Measurements from ENCODE around the gene GCNA.
"Not testable (repeated sequence)": the region's sequence is repeated elsewhere in the genome, so short reads cannot be mapped to it uniquely, and the experiment has no call there.

Gene GCNA

DNA sequence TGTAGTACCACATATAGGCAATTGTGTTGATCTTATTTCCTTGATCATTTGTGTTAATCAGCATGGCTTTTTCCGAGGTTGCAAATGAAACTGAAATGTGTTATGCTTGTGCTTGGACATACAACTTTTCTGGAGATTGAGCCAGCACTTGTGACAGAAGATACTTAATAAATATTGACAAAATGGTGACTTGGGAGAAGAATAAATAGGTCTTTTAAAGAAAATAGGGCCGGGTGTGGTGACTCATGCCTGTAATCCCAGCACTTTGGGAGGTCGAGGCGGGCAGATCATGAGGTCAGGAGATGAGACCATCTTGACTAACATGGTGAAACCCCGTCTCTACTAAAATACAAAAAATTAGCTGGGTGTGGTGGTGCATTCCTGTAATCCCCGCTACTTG lies 18.5 kb upstream of the GCNA start:
- not testable (repeated sequence) for DNase-seq (ENCODE audit: low read depth)

DNA sequence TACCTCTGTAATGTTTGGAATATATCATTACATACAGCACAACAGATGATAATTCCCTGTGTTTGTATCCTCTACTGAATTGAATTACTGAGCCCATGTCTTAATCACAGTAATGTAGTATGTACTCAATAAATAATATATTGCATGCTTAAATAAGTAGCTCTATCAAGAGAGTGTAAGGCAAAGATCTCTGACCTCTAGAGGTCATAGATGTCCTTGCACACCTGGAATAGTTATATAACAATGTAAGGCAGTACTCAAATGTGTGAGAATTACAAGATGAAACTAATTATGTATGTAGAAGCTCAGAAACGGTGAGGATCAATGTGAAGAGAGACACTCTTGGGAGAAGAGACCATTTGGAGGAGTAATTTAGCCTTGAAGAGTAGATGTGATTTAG lies 14.3 kb upstream of the GCNA start:
- DNase-seq (ENCODE audit: low read depth) = no peak

DNA sequence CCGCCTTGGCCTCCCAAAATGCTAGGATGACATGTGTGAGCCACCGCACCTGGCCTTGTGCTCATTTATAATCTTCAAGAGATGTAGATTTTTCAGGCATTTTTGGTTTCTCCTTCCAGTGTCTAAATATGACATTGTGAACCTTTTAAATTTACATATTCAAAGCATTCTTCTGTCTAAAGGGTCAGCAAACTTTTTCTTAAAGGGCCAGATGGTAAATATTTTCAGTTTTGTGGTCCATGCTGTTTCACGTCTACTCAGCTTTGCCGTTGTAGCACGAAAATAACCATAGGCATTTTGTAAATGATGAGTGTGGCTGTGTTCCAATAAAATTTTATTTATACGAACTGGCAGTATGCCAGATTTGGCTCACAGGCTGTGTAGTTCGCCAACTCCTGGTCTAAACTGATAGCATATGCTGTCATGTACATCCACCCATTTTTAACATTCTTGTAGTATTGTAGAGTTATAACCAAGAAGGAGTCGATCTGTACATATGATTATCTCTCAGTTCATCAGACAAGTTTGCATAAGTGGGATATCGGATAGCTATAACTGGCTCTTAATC lies 12.7 kb upstream of the GCNA start:
- DNase-seq (ENCODE audit: low read depth) = no peak

DNA sequence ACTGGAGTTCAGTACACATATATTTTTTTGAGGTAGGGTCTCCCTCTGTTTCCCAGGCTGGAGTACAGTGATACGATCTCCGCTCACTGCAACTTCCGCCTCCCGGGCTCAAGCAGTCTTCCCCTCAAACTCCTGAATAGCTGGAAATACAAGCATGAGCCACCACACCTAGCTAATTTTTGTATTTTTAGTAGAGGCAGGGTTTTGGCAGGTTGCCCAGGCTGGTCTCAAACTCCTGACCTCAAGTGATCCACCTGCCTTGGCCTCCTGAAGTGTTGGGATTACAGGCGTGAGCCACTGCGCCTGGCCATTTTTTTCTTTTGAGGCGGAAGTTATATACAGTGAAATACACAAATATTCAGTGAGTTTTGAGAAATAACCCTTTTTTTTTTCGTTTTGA lies 6.8 kb upstream of the GCNA start:
- DNase-seq (ENCODE audit: low read depth) = not testable (repeated sequence)

DNA sequence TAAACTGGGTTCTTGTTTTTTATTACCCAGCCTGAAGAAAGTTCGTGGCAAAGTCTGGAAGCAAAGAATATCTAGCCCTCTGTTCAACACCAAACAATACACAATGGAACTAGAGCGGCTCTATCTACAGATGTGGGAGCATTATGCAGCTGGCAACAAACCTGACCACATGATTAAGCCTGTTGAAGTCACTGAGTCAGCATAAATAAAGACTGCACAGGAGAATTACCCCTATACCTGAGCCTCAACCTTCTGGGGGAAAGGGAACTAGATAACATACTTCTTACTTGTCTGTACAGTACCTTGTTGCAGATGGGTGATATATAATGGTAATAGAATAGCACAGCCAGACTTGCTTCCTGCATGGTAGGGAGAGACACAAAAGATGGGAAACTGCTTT lies 4.6 kb upstream of the GCNA start:
- DNase-seq (ENCODE audit: low read depth) = no peak

DNA sequence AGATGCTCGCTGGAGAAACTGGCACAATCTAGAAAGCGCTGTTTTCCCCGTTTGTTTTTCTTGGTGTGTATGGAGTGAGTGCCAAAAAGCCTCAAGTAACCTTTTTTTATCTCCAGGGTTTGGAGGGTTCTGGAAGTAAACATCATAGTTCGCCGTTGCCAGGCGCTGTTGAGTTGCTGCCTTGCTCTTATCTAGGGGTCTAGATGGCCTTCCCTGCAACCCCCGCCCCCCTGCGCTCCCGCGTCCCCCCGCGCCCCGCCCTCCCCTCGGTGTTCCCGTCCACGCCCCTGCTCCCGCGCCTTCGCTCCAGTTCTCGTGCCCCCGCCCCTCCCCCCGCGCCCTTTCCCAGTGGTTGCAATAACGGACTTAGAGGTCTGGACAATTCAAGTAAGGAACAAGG lies 555 bp upstream of the GCNA start:
- no peak for DNase-seq (ENCODE audit: low read depth)

DNA sequence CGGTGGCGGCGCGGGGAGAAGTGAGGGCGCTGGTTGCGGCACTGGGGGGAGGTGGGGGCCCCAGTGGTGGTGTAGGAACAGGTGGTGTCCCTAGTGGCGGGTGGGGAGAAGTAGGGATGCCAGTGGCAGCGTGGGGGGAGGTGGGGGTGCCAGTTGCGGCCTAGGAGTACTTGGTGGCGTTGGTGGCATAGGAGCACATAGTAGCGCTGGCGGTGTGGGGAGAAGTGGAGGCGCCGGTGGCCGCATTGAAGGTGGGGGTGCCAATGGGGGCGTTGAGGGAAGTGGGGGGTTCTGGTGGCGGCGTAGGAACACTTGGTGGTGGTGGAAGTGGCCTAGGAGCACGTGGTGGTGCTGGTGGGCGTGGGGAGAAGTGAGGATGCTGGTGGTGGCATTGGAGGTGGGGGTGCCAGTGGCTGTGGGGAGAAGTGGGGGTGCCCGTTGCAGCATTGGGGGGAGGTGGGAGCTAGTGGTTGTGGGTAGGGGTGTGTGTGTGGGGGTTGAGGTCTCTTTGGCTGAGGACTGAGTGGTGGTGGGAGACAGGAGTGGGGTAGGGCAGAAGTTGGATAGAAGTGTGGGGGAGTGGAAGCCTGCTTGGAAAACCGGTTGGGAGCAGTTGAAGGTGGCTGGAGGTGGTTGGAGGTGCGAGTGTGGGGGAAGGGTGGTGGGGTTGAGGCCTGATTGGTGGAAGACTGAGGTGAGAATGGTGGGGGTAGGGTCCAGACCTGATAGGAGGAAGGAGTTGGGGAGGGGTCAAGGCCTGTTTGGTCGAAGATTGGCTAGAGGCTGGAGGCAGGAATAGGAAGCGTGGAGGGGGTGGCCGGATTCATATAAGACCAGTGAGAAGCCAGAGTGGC lies 1.1 kb downstream of the GCNA start:
- no peak for DNase-seq (ENCODE audit: low read depth)

DNA sequence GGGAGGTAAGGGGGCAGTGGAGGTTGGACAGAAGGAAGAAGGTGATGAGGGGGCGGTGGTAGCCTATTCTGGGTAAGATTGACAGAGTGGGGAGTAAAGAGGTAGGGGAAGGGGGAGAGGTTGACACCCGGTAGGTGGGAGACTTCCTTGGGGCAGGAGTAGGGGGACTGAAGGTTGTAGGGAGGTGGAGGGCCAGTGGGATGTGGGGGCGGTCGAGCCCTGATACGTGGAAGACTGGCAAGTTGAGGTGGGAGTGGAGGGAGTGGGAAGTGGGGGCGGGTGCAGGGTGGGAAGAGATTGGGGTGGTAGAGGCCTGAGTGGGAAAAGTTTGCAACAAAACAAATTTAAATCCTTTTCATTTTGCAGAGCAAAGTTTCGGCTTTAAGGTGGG lies 1.7 kb downstream of the GCNA start:
- DNase-seq (ENCODE audit: low read depth) = no peak

DNA sequence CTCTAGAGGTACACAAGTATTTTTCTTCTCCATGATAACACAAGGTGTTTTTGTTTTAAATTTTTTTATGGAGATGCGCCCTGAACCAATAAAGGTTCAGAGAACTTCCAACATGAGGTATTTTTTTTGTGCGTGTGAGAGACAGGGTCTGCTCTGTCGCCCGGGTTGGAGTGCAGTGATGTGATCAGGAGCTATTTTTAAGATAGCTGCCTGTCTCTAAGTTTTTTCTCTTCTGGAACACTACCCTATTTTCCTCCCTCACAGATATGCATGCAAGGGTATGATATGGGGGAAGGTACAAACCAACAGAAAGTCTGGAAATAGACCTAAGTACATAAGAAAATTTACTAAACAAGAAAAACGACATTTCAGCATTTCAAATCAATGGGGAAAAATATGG lies 3.0 kb downstream of the GCNA start:
- no peak for DNase-seq (ENCODE audit: low read depth)

DNA sequence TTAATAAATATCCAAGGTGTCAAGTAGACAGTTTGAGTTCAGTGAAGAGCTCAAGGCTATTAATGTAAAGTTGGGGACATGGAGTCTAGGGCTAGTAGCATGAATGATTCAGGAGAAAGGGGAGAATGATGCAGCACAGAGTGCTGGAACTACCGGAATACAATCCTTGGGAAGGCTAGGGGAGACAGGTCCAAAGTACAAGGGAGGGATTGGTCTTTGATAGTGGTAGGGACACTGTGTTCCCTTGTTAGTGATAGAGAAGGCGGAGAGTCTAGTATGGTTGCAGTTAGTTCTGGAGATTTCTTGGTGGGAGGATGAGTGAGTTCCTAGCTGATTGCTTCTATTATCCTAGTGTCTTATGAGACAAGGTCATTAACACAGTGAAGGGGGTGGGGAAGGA lies 8.7 kb downstream of the GCNA start:
- DNase-seq (ENCODE audit: low read depth) = no peak

DNA sequence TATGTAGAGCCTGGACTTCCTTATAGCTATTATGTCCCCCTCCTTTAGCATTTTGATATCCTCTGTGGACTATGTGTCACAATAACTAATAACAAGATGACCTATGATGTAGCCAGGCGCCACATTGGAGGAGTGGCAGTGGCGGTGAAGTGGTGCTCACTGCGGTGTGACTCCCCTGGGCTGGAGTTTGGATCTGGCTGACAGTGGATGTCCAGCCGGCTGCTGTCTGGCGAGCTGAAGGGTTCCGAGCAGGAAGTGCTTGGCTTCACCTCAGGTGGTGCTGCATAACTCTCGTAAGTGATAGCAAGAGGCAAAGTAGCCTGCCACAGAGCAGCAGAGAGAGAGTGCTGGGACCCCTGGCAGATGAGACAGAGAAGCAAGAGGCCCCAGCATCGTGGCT lies 15.0 kb downstream of the GCNA start:
- not testable (repeated sequence) for DNase-seq (ENCODE audit: low read depth)

DNA sequence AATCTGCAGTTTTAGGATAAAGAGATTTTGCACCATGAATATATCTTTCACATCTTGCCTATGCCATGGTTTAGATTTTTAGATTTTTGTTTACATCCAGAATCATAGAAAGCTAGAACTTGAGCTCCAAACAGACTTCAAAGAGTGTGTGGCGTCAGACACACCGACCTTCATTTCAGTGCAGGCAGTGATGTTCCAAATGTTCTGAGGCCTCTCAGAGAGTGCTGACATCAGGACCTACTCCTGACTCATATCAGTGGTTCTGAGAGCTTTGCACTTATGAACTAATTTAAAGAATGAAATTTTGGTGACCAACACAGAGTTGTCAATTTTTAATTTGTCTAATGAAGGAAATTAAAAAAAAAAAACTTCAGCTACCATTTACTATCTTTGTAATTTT lies 21.7 kb downstream of the GCNA start:
- DNase-seq (ENCODE audit: low read depth) = no peak

DNA sequence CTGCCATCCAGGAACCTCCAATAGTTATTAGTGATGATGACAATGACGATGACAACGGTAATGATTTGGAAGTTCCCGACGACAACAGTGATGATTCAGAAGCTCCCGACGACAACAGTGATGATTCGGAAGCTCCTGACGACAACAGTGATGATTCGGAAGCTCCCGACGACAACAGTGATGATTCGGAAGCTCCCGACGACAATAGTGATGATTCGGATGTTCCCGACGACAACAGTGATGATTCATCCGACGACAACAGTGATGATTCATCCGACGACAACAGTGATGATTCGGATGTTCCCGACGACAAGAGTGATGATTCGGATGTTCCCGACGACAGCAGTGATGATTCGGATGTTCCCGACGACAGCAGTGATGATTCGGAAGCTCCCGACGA lies 25.4 kb downstream of the GCNA start:
- DNase-seq (ENCODE audit: low read depth) = no peak

DNA sequence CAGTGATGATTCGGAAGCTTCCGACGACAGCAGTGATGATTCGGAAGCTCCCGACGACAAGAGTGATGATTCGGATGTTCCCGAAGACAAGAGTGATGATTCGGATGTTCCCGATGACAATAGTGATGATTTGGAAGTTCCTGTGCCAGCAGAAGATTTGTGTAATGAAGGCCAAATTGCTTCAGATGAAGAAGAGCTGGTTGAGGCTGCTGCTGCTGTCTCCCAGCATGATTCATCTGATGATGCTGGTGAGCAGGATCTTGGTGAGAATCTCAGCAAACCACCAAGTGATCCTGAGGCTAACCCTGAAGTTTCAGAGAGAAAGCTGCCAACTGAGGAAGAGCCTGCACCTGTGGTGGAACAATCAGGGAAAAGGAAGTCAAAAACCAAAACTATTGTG lies 25.9 kb downstream of the GCNA start:
- DNase-seq (ENCODE audit: low read depth) = no peak

DNA sequence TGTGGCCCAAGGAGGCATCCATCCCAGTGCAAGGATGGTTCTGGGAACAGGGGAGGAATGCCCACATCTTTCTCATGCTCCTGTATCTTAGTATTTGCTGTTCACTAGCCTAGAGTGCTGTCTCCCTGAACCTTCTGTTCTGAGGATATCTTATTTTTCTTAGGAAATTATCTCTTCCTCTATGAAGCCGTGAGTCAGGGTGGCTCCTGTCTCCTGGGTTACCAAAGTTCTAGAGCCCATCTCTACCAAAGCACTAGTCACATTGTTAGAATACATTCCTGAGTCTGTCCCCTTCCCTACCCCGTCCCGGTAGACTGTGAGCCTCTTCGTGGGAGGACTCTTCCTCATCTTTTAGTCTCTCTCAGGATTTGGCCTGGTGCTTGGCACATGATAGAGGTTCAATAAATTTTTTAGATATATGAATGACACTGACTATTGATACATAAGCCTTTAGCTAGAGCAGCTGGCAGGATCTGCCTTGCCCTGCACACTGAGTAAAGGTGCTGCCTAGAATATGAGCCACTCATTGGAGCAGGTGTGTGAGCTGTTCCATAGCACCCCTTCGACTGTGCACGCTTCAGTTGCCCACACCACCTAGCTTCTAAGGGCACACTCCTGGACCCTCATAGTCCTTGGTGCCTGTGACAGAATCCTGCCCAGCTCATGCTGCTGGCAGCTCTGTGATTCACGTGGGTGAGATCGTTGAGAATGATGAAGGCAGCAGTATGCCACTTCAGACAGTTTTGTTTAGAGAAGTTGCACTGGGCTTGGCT lies 26.7 kb downstream of the GCNA start:
- DNase-seq (ENCODE audit: low read depth) = no peak

DNA sequence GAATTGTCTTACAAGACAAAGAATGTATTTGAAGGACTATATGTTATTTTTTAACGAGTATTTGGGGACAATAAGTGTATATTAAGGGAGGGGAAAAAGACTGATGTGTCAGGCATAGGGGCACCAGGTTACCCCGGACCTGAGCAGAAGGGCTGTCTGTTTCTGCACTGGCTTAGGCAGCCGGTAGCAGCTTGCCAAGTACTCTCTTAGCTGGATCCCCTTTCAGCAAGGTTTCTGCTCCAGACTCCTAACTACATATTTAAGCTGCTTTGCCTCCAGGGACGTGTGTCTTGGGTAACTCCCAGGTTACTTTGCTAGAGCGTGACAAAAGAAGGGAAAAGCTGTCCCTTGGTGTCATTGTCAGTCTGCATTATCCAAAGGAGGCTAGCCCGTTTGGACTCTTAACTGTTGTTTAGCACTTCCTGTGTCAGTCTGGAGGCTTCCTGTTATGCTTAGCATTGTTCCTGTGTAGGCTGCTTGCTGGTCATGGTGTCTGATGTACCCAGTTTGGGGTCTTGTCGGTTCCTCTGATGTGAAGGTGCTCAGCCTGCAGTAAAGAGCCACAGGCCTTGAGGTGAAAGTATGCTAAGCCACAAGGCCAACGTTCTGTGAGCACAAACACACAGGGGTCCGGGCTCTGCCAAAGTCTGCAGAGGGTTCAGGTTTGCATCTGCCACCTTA lies 28.4 kb downstream of the GCNA start:
- DNase-seq (ENCODE audit: low read depth) = no peak

DNA sequence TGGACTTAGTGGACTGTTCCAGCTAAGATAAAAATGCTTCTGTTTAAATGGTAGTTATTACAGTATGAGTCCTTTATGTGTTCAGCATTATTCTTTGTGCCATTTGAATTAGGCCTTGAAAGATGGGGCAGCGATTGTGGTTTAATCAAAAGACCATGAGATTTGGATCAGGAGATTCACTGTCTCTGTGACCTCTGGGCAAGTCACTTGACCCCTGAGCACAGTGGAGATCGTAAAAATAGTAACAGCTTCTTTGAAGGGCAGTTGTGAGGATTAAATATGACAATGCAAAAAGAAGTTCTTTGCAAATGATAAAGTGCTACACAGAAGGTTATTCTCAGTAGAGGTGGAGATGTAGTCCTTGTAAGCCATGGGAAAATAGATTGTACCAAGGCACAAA lies 29.3 kb downstream of the GCNA start:
- no peak for DNase-seq (ENCODE audit: low read depth)

DNA sequence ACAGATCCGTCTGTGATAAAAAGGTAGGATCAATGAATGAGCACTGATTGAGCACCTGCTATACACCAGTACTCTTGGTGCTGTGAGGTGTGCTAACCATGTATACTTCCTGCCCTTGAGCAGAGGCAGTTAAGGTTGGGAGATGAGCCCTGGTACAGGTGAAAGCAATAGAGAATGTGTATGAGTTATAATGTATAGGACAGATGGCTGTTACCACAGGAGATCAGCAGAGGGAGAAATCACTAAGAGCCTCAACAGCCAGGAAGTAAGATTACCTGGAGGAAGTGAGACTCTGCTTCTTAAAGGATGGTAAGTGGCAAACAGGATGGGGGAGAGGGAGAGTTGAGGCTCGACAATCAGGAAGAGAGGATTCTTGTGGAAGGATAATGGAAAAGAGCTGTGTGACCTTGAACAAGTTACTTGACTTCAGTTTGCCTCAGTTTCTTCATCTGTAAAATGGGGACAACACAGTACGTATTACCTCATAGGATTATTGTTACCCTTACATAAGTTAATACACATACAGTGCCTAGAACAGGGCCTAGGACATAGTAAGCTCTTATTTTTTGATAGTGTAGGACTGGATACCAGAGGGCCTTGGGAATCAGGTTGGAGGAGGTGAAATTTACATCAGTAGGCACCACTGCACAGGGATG lies 31.0 kb downstream of the GCNA start:
- DNase-seq (ENCODE audit: low read depth) = no peak

DNA sequence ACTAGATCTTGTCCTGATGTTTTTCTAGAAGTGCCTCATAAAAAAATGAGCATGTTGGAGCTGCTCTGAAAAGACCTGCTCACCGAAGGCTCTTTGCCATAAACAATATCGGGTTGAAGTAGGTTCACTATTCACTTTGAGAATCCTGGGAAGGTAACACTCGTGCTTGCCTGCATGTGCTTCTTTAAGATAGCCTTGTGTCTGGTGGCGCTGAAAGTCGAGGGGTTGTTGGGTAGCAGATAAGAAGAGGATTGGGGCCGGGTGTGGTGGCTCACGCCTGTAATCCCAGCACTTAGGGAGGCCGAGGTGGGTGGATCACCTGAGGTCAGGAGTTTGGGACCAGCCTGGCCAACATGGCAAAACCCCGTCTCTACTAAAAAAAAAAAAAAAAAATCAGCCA lies 33.5 kb downstream of the GCNA start:
- DNase-seq (ENCODE audit: low read depth) = not testable (repeated sequence)

DNA sequence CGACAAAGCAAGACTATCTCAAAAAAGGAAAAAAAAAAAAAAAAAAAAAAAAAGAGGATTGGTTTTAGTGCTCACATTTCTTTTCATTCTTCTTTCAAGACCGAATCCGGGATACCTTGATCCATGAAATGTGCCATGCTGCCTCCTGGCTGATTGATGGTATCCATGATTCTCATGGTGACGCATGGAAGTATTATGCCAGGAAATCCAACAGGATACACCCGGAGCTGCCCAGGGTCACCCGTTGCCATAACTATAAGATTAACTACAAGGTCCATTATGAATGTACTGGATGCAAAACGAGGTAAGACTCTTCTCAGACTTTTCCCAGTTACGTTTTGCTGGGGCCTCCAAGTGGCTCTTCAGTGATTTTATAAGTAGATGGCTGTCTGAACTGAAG lies 34.0 kb downstream of the GCNA start:
- no peak for DNase-seq (ENCODE audit: low read depth)

DNA sequence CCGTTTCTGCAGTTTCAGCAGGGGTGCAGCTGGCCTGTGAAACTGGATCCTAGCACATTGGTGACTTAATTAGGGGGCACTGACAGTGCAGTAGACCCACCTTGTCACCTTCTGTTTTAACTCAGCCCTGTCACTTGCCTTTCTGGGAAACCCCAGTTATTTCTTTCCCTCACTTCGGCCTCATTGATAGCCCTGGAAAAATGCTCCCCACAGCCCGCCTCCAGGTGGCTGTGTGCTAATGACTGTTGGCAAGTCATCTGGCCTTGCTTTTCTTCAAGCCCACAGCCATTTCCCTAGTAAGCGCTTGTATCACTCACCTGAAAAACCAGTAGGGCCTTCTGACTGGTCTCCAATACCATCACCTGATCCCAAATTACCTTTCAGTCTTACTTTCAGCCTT lies 36.8 kb downstream of the GCNA start:
- no peak for DNase-seq (ENCODE audit: low read depth)

DNA sequence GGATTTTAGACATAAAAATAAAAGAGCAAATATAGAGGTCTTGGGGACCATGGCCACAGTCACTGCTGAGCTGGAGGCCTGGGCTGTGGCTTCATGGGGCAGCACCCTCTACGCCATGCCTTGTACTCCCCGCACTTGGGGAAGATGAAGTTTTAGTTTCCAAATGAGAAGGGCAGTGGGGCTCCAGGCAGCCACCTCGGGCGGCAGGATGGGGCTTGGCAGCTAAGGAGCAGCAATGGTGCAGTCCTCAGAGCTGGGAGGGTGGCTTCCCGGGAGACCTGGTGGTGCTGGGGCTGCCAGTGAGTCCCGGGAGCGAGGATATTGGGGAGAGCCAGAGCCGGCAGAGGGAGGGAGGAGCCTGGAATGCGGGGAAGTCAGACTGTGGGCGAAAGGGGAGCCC lies 37.7 kb downstream of the GCNA start:
- no peak for DNase-seq (ENCODE audit: low read depth)
